ENCODE measurements around the gene ACTMAP. TPM values are rescaled to one million over a fixed set of nuclear protein-coding genes. Genes with fewer than 3 reads are reported as not detected.

Gene ACTMAP
- total RNA-seq, 2 donors from 2014 or later: 3.7 to 5.3 TPM

DNA sequence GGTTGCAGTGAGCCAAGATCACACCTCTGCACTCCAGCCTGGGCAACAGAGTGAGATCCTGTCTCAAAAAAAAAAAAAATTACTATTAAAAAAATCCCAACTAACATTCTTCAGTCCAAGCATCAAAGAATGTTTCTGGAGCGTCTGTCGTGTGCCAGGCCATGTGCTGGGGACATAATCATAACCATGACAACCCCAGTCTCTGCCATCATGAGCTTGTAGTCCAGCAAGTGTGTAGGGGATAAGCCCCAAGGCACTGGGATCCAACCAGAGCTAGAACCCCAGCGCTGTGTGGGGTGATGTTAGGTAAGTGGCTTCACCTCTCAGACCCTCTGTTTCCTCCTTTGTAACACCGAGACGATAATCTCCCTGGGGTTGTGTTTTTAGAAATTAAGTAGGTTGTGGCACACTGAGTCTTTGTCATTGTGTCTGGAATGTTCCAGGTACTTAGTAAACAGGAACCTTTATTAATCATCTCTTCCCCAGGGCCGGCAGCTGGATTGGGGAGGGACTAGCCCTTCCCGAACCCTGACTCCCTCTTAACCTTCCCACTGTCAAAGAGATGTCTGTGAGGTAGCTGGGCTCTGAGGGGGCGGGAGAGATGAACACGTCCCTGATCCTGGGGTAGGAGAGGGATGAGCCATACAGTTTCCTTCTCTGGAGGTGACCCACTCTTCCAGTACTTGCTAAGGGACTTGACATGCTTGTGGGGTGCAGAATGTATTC lies 28.2 kb downstream of the ACTMAP start:
- Histone ChIP-seq H3K27me3 (no peaks in the 10 kb centered on the region), H3K36me3 (peaks cover 39% of the 10 kb centered on the region), H3K4me1 (peaks cover 0 to 49% of the 10 kb centered on the region in 2 donors), H3K27ac (peak overlapping the region; percentile 95 to 98), H3K4me3 (no peak overlapping the region), H3K9me3 (no peaks in the 10 kb centered on the region)
- no peak for DNase-seq (ENCODE audit: low spot score)
- TF ChIP-seq, protein P1, sequence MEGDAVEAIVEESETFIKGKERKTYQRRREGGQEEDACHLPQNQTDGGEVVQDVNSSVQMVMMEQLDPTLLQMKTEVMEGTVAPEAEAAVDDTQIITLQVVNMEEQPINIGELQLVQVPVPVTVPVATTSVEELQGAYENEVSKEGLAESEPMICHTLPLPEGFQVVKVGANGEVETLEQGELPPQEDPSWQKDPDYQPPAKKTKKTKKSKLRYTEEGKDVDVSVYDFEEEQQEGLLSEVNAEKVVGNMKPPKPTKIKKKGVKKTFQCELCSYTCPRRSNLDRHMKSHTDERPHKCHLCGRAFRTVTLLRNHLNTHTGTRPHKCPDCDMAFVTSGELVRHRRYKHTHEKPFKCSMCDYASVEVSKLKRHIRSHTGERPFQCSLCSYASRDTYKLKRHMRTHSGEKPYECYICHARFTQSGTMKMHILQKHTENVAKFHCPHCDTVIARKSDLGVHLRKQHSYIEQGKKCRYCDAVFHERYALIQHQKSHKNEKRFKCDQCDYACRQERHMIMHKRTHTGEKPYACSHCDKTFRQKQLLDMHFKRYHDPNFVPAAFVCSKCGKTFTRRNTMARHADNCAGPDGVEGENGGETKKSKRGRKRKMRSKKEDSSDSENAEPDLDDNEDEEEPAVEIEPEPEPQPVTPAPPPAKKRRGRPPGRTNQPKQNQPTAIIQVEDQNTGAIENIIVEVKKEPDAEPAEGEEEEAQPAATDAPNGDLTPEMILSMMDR (IDR thresholded peaks at IDR 0.05): no peak

DNA sequence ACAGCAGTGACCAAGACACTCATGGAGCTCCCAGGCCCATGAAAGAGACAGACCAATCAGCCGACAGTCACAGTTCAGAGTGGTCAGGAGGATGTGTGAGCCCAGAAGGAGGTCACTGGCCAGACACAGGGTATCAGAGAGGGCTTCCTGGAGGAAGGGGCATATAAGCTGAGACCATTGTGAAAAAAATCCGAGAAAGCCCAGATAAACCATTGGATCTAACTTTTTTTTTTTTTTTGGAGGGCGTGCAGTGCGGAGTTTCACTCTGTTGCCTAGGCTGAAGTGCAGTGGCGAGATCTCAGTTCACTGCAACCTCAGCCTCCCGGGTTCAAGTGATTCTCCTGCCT lies 29.2 kb downstream of the ACTMAP start:
- Histone ChIP-seq H3K4me1 (peaks cover 0 to 53% of the 10 kb centered on the region in 2 donors), H3K36me3 (peaks cover 29% of the 10 kb centered on the region)
- TF ChIP-seq, protein P1 (IDR thresholded peaks at IDR 0.05): no peak

DNA sequence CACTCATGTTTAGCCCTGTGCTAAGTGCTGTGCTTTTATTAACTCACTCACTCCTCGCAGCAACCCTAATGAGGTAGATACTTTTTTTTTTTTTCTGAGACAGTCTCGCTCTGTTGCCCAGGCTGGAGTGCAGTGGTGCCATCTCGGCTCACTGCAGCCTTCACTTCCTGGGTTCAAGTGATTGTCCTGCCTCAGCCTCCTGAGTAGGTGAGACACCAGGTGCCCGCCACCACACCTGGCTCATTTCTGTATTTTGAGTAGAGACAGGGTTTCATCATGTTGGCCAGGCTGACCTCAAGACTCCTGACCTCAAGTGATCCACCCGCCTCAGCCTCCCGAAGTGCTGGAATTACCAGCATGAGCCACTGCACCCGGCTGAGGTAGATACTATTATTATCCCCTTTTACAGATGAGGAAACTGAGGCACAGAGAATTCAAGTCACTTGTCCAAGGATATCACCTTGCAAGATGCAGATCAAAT lies 30.8 kb downstream of the ACTMAP start:
- Histone ChIP-seq H3K4me3 (peak overlapping the region; percentile 80), H3K36me3 (peaks cover 12% of the 10 kb centered on the region), H3K4me1 (peaks cover 0 to 67% of the 10 kb centered on the region in 2 donors), H3K9me3 (no peaks in the 10 kb centered on the region), H3K27ac (peak overlapping the region; percentile 95 to 98), H3K27me3 (no peaks in the 10 kb centered on the region)
- TF ChIP-seq, protein P1 (IDR thresholded peaks at IDR 0.05): no peak
- DNase-seq (ENCODE audit: low spot score): no peak

More for the DNA sequence above, 29.2 kb downstream of the ACTMAP start:
- Histone ChIP-seq H3K4me3 (peak overlapping the region; percentile 22 to 80), H3K9me3 (no peaks in the 10 kb centered on the region), H3K27ac (peak overlapping the region; percentile 95 to 98), H3K27me3 (no peaks in the 10 kb centered on the region)
- no peak for DNase-seq (ENCODE audit: low spot score)

DNA sequence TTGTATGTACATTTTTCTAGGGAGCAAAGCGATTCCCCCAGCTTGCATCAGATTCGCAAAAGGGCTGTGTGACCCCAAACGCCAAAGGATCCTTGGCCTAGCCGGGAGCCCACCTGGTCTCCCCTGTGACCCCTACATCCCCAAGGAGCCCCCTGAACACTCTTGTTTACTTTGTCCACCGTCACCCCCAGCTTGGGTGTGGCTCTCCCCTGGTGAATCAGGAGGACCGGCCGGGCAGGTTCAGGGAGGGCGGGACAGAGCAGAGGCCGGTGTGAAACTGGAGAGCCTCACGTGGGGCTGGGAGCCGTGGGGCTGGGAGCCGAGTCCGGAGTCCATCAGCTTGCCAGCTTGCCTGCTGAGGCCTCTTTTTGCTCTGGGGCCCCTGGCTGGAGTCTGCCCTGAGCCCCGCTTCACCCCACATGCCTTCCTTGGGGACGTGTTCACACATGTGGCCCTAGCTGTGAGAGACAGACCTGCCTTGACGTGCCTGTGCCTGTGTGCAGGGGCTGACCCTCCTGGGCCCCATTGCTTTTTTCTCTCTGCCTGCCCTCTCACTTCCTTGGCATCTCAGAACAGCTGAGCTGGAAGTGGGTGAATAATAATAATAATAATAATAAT lies 31.4 kb downstream of the ACTMAP start:
- Histone ChIP-seq H3K36me3 (peaks cover 8% of the 10 kb centered on the region), H3K27me3 (no peaks in the 10 kb centered on the region), H3K9me3 (no peaks in the 10 kb centered on the region), H3K4me3 (peak overlapping the region; percentile 80), H3K4me1 (peaks cover 0 to 73% of the 10 kb centered on the region in 2 donors), H3K27ac (peak overlapping the region; percentile 95 to 98)
- DNase-seq (ENCODE audit: low spot score): peak; percentile 79
- TF ChIP-seq, protein P1 (IDR thresholded peaks at IDR 0.05): no peak

DNA sequence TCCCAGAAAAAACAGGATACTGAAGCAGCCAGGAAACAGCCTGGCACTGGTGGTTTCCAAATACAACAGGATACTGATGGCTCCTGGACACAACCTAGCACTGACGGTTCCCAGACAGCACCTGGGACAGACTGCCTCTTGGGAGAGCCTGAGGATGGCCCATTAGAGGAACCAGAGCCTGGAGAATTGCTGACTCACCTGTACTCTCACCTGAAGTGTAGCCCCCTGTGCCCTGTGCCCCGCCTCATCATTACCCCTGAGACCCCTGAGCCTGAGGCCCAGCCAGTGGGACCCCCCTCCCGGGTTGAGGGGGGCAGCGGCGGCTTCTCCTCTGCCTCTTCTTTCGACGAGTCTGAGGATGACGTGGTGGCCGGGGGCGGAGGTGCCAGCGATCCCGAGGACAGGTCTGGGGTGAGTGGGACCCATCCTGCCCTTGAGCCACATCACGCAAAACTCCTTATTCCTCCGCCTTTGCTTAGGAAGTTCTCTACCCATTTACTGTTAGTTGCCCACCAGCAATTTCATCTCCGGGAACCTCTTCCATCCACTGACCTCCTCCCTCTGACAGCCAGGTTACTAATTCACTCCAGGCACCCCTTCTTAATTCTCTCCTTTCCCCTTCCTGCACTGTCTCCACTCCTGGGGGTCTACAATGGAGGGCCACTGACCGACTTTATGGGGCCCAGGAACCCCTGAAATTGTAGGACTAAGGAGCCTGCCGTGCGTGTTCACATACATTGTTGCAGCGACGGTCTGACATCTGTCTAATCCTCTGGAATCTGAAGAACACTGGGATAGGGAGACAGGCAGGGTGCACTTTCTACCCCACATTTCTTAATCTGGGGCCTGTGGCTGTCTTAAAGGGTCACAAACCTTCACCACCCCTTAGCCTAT lies 32.1 kb downstream of the ACTMAP start:
- Histone ChIP-seq H3K4me3 (peak overlapping the region; percentile 80), H3K36me3 (peaks cover under 1% of the 10 kb centered on the region), H3K27me3 (no peaks in the 10 kb centered on the region), H3K4me1 (peaks cover 0 to 76% of the 10 kb centered on the region in 2 donors), H3K27ac (peak overlapping the region; percentile 95 to 98), H3K9me3 (no peaks in the 10 kb centered on the region)
- no peak for DNase-seq (ENCODE audit: low spot score)
- TF ChIP-seq, protein P1 (IDR thresholded peaks at IDR 0.05): no peak

All from right atrium auricular region (tissue), 2 donors.